ENCODE data around the gene NAV3. TPM values are rescaled to one million over a fixed set of nuclear protein-coding genes. Genes with fewer than 3 reads are reported as not detected.

NAV3 gene, protein sequence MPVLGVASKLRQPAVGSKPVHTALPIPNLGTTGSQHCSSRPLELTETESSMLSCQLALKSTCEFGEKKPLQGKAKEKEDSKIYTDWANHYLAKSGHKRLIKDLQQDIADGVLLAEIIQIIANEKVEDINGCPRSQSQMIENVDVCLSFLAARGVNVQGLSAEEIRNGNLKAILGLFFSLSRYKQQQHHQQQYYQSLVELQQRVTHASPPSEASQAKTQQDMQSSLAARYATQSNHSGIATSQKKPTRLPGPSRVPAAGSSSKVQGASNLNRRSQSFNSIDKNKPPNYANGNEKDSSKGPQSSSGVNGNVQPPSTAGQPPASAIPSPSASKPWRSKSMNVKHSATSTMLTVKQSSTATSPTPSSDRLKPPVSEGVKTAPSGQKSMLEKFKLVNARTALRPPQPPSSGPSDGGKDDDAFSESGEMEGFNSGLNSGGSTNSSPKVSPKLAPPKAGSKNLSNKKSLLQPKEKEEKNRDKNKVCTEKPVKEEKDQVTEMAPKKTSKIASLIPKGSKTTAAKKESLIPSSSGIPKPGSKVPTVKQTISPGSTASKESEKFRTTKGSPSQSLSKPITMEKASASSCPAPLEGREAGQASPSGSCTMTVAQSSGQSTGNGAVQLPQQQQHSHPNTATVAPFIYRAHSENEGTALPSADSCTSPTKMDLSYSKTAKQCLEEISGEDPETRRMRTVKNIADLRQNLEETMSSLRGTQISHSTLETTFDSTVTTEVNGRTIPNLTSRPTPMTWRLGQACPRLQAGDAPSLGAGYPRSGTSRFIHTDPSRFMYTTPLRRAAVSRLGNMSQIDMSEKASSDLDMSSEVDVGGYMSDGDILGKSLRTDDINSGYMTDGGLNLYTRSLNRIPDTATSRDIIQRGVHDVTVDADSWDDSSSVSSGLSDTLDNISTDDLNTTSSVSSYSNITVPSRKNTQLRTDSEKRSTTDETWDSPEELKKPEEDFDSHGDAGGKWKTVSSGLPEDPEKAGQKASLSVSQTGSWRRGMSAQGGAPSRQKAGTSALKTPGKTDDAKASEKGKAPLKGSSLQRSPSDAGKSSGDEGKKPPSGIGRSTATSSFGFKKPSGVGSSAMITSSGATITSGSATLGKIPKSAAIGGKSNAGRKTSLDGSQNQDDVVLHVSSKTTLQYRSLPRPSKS (N-terminal part only)
- not detected for total RNA-seq

DNA sequence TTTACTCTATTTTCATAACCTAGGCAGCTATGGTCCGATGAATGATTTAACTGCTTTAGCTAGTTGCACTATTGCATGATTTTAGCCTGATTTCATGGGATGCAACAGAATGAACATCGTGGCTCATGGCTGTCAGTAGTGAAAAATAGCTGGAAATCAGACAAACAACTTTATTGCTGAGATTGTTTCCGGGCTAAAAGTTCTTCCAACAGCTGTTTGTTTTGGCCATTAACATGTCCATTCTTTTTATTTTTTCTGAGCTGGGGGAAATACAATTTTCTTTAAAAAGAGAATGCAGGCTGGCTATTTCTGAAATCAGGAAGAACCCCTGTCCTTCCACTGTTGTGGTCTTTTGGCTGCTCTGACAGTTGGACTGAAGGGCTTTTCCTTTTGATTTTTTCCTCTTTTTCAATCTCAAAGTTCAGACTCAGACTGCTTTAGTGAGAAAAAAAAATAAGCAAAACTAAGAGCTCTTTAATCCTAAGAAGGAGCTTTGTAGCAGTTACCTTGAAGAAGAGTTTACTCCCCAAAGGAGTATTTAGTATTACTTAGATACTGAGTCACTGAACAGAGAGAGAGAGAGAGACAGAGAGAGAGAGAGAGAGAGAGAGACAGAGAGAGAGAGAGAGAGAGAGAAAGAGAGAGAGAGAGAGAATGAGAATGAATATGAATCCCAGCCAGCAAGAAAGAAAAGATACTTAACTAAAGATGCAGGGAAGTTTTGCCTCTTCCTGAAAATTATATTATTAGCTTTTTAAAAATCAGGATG lies at the start of gene NAV3:
Gene NAV3, plus strand, starts transcription at position 312 of the 769 bp plus-strand sequence. CDS start 568 bp downstream, outside the sequence.

